Measurements from ENCODE around the gene STUB1.
A peak's percentile ranks its signal among the peaks of the same experiment; 100 is the strongest.
"Not testable (repeated sequence)": the region's sequence is repeated elsewhere in the genome, so short reads cannot be mapped to it uniquely, and the experiment has no call there.

The STUB1 gene

GRCh38 chr16:706189-707061, 26.2 kb downstream of the STUB1 start:
- Histone ChIP-seq H3K4me3 (ENCODE audit: low read length) (no peak overlapping the region), H3K4me2 (ENCODE audit: low read length) (no peak overlapping the region), H3K9me3 (replicated peaks; ENCODE audit: low read length) (no peaks in the 10 kb centered on the region), H3K9ac (ENCODE audit: low read depth, low read length) (no peak overlapping the region), H3K27me3 (ENCODE audit: control insufficient read depth, insufficient read depth, low read length) (peaks cover 78% of the 10 kb centered on the region), H3K36me3 (ENCODE audit: insufficient read depth, low read length) (no peaks in the 10 kb centered on the region), H3K4me1 (ENCODE audit: control insufficient read depth, insufficient read depth, low read length) (peaks cover 11% of the 10 kb centered on the region)

DNA sequence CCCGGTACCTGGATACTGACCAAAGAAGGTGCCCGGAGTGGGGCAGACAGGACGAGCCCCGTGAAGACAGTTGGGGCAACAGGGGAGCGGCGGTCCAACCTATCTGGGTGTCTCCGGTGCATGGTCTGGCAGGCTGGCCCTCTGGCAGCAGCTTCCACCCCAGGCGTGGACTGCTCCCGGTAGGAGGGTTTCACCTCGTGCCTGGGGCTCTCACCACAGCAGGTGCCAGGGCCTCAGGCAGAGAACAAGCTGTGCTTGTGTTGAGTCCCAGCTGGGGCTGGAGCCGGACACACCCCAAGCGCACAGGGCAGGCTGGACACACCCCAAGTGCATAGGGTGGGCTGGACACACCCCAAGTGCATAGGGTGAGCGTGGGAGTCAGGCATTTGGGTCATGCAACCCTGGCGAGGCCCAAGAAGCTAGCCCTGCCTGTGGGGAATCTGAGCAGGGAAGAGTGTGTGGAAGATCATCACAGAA, 26.9 kb downstream of the STUB1 start:
- Histone ChIP-seq H3K4me2 (ENCODE audit: low read length) (no peak overlapping the region), H3K27me3 (ENCODE audit: control insufficient read depth, insufficient read depth, low read length) (peaks cover 71% of the 10 kb centered on the region), H3K4me3 (ENCODE audit: low read length) (no peak overlapping the region), H3K9me3 (replicated peaks; ENCODE audit: low read length) (no peaks in the 10 kb centered on the region), H3K36me3 (ENCODE audit: insufficient read depth, low read length) (no peaks in the 10 kb centered on the region), H3K9ac (ENCODE audit: low read depth, low read length) (no peak overlapping the region), H3K4me1 (ENCODE audit: control insufficient read depth, insufficient read depth, low read length) (peaks cover 13% of the 10 kb centered on the region)

GRCh38 chr16:708019-708418, 27.8 kb downstream of the STUB1 start:
- Histone ChIP-seq H3K9ac (ENCODE audit: low read depth, low read length) (no peak overlapping the region), H3K36me3 (ENCODE audit: insufficient read depth, low read length) (no peaks in the 10 kb centered on the region), H3K27me3 (ENCODE audit: control insufficient read depth, insufficient read depth, low read length) (peaks cover 62% of the 10 kb centered on the region), H3K9me3 (replicated peaks; ENCODE audit: low read length) (no peaks in the 10 kb centered on the region), H3K4me3 (ENCODE audit: low read length) (no peak overlapping the region), H3K4me2 (ENCODE audit: low read length) (no peak overlapping the region), H3K4me1 (ENCODE audit: control insufficient read depth, insufficient read depth, low read length) (peaks cover 17% of the 10 kb centered on the region)

DNA sequence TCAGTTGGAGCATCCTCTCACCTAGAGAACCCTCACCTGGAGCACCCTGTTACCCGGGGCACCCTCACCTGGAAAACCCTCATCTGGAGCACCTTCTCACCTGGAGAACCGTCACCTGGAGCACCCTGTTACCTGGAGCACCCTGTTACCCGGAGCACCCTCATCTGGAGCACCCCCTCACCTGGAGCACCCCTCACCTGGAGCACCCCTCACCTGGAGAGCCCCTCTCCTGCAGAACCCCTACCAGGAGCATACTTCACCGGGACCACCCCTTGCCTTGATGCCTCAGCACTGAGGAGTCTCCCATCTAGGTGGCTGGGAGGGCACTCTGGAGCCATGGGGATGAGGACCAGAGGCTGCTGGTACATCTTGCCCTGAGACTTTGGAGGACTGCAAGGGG, 28.7 kb downstream of the STUB1 start:
- Histone ChIP-seq H3K4me2 (ENCODE audit: low read length) (no peak overlapping the region), H3K36me3 (ENCODE audit: insufficient read depth, low read length) (no peaks in the 10 kb centered on the region), H3K4me3 (ENCODE audit: low read length) (no peak overlapping the region), H3K27me3 (ENCODE audit: control insufficient read depth, insufficient read depth, low read length) (peaks cover 53% of the 10 kb centered on the region), H3K9ac (ENCODE audit: low read depth, low read length) (no peak overlapping the region), H3K9me3 (replicated peaks; ENCODE audit: low read length) (no peaks in the 10 kb centered on the region), H3K4me1 (ENCODE audit: control insufficient read depth, insufficient read depth, low read length) (peaks cover 17% of the 10 kb centered on the region)

GRCh38 chr16:709566-710499, 29.6 kb downstream of the STUB1 start:
- H3K4me1 ChIP-seq (ENCODE audit: control insufficient read depth, insufficient read depth, low read length): peaks cover 21% of the 10 kb centered on the region
- peaks cover 45% of the 10 kb centered on the region for H3K27me3 ChIP-seq (ENCODE audit: control insufficient read depth, insufficient read depth, low read length)
- no peak overlapping the region for H3K4me3 ChIP-seq (ENCODE audit: low read length)
- H3K36me3 ChIP-seq (ENCODE audit: insufficient read depth, low read length): no peaks in the 10 kb centered on the region
- H3K4me2 ChIP-seq (ENCODE audit: low read length): peak overlapping the region; percentile 40
- no peaks in the 10 kb centered on the region for H3K9me3 ChIP-seq (replicated peaks; ENCODE audit: low read length)
- no peak overlapping the region for H3K9ac ChIP-seq (ENCODE audit: low read depth, low read length)

DNA sequence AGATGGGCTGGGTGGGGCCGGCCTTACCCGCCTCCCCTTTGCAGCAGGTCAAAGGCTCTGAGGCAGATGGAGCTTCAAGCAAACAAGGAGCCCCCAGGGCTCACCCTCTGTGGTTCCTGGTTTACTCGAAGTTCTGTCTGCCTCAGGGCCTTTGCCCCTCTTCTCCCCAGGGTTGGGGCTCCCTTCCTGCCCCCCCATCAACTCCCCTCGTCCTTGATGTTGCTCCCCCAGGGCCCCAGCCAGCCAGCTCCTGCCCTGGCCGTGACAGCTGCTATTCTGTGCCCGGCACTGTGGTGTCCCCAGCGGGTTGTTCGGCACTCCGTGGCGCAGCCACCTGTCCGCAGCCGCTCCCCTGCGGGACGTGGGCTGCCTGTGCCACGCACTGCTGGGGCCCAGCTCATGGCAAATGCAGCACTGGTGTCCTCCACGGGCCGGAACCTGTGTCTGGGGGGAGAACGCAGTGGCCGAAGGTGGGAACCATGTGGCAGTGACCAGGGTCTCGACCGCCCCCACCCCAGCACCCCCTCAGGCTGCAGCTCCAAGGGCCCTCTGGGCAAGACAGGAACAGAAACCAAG, 30.4 kb downstream of the STUB1 start:
- H3K4me3 ChIP-seq (ENCODE audit: low read length): no peak overlapping the region
- no peaks in the 10 kb centered on the region for H3K36me3 ChIP-seq (ENCODE audit: insufficient read depth, low read length)
- no peak overlapping the region for H3K9ac ChIP-seq (ENCODE audit: low read depth, low read length)
- H3K27me3 ChIP-seq (ENCODE audit: control insufficient read depth, insufficient read depth, low read length): peaks cover 45% of the 10 kb centered on the region
- H3K9me3 ChIP-seq (replicated peaks; ENCODE audit: low read length): no peaks in the 10 kb centered on the region
- no peak overlapping the region for H3K4me2 ChIP-seq (ENCODE audit: low read length)
- H3K4me1 ChIP-seq (ENCODE audit: control insufficient read depth, insufficient read depth, low read length): peaks cover 25% of the 10 kb centered on the region

GRCh38 chr16:711084-711483, 30.9 kb downstream of the STUB1 start:
- Histone ChIP-seq H3K4me3 (ENCODE audit: low read length) (no peak overlapping the region), H3K4me2 (ENCODE audit: low read length) (no peak overlapping the region), H3K9ac (ENCODE audit: low read depth, low read length) (no peak overlapping the region), H3K9me3 (replicated peaks; ENCODE audit: low read length) (no peaks in the 10 kb centered on the region), H3K4me1 (ENCODE audit: control insufficient read depth, insufficient read depth, low read length) (peaks cover 30% of the 10 kb centered on the region), H3K36me3 (ENCODE audit: insufficient read depth, low read length) (no peaks in the 10 kb centered on the region), H3K27me3 (ENCODE audit: control insufficient read depth, insufficient read depth, low read length) (peaks cover 43% of the 10 kb centered on the region)

- Histone ChIP-seq H3K9me3 (replicated peaks; ENCODE audit: low read length) (no peaks in the 10 kb centered on the region), H3K9ac (ENCODE audit: low read depth, low read length) (no peak overlapping the region), H3K4me3 (ENCODE audit: low read length) (no peak overlapping the region), H3K36me3 (ENCODE audit: insufficient read depth, low read length) (no peaks in the 10 kb centered on the region), H3K4me1 (ENCODE audit: control insufficient read depth, insufficient read depth, low read length) (peaks cover 36% of the 10 kb centered on the region), H3K4me2 (ENCODE audit: low read length) (no peak overlapping the region), H3K27me3 (ENCODE audit: control insufficient read depth, insufficient read depth, low read length) (peaks cover 36% of the 10 kb centered on the region)
Measured at GRCh38 chr16:711548-712320, 31.5 kb downstream of the STUB1 start.

DNA sequence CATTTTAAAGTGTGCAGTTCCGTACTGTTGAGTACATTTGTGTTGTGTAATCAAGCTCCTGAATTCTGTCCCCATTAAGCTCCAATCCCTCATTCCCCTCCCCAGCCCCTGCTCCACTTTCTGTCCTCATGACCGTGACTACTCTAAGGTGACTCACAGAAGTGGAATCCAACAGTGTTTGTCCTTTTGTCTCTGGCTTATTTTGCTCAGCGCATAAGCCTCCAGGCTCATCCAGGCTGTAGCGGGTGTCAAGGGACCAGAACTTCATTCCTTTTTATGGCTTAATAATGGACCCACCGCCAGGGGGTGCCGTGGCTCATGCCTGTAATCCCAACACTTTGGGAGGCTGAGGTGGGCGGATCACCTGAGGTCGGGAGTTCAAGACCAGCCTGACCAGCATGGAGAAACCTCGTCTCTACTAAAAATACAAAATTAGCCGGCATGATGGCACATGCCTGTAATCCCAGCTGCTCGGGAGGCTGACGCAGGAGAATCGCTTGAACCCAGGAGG, 32.6 kb downstream of the STUB1 start:
- not testable (repeated sequence) for H3K9ac ChIP-seq (ENCODE audit: low read depth, low read length); H3K4me3 ChIP-seq (ENCODE audit: low read length); H3K9me3 ChIP-seq (replicated peaks; ENCODE audit: low read length); H3K4me2 ChIP-seq (ENCODE audit: low read length); H3K36me3 ChIP-seq (ENCODE audit: insufficient read depth, low read length)
- Histone ChIP-seq H3K4me1 (ENCODE audit: control insufficient read depth, insufficient read depth, low read length) (peaks cover 36% of the 10 kb centered on the region), H3K27me3 (ENCODE audit: control insufficient read depth, insufficient read depth, low read length) (peaks cover 28% of the 10 kb centered on the region)

DNA sequence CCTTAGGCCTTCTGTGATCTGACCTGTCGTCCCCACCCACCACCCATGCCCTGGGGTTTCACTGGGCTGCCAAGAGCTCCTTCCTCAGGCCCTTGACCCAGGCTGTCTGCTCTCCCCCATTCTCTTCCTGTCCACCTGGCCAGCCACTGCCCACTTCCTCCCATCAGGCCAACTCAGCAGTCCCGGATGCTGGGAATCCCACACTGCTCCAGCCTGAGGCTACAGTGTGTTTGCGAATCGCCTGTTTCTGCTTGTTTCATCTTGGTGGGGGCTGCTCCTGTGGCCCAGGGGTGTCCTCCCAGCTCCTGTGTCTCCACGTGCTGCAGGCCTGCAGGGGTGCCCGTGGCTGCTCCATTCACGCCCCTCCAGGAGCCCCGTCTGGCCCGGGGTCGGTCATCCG, 33.9 kb downstream of the STUB1 start:
- no peaks in the 10 kb centered on the region for H3K36me3 ChIP-seq (ENCODE audit: insufficient read depth, low read length)
- no peak overlapping the region for H3K9ac ChIP-seq (ENCODE audit: low read depth, low read length)
- no peak overlapping the region for H3K4me3 ChIP-seq (ENCODE audit: low read length)
- peaks cover 36% of the 10 kb centered on the region for H3K4me1 ChIP-seq (ENCODE audit: control insufficient read depth, insufficient read depth, low read length)
- H3K9me3 ChIP-seq (replicated peaks; ENCODE audit: low read length): no peaks in the 10 kb centered on the region
- H3K27me3 ChIP-seq (ENCODE audit: control insufficient read depth, insufficient read depth, low read length): peaks cover 15% of the 10 kb centered on the region
- no peak overlapping the region for H3K4me2 ChIP-seq (ENCODE audit: low read length)
